Ecto neural progenitor cell (in vitro differentiated cells): ENCODE measurements around the gene ZNF214.
"Not testable (repeated sequence)": the region's sequence is repeated elsewhere in the genome, so short reads cannot be mapped to it uniquely, and the experiment has no call there.

ENCODE experiments used
- DNase-seq: peaks from one replicate; pipeline ENCODE4 v3.0.0-alpha.2; 2018; ENCODE audit warnings: low spot score

The ZNF214 gene

DNA sequence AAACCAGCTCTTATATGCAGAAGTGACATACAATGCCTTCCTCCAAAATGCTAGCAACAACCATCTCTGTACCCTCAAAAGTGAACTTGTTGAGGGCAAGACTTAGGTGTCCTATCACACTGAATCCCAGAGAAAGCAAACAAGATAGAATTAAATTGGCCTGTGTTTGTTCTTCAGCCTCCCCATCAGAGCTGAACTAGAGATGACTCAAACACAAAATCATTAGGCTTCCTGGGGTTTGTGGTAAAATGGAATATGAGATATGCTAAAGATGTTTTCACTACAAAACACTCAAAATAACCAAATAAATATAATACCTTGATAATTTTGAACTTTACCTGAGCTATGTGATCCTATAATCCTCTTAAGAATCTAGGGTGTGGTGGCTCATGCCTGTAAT, 31.6 kb downstream of the ZNF214 start:
- DNase-seq, result no peak

- no peak for DNase-seq
These were observed 33.7 kb downstream of the ZNF214 start for GRCh38 chr11:6986487-6986886.

- DNase-seq, result no peak
These were observed 40.8 kb downstream of the ZNF214 start for GRCh38 chr11:6979365-6979764.

- not testable (repeated sequence) for DNase-seq
These were observed 50.3 kb downstream of the ZNF214 start for GRCh38 chr11:6969854-6970253.

DNA sequence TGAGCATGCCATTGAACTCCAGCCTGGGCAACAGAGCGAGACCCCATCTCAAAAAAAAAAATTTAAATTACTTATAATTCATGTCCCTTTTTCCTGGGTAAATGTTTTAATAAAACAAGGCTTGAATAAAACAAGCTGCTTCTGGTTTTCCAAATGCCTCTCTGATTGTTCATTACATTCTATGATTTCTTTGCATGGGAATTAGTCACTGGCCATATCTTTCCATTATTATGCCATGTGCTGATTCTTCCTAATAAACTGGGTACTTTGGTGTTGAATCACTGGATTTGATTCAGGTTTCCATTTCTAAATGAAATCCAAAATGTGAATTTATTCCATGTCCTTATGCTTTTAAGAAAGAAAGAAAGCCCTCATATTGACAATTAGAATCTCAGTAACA, 51.3 kb downstream of the ZNF214 start:
- no peak for DNase-seq

- DNase-seq, result no peak
These were observed 57.5 kb downstream of the ZNF214 start for GRCh38 chr11:6962673-6963072.

DNA sequence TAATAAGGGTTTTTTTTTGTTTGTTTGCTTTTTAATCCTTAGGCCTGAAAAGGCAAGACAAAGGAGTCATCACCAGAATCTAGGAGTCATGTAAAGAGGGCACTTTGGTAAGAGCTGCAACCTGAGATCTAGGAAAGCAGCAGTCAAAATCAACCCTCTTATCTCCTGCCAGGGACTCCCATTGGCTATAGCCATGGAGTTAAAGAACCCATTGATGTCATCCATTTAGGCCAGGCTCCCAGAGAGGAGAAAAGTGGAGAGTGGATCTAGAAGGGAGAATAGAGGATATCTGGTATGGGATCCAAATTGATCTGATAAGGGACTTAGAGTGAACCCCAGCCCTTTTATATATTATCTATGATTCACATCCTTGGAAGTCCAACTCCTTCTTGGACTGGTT, 58.0 kb downstream of the ZNF214 start:
- no peak for DNase-seq

- DNase-seq, result not testable (repeated sequence)
These were observed 65.9 kb downstream of the ZNF214 start for GRCh38 chr11:6954248-6954647.
